GM19023 (cell line): ENCODE data around the gene RIOK3.
"Not testable (repeated sequence)": the region's sequence is repeated elsewhere in the genome, so short reads cannot be mapped to it uniquely, and the experiment has no call there.

ENCODE experiments used
- ATAC-seq: cut with Tn5 transposase; IDR thresholded peaks from one replicate; pipeline ENCODE4 v1.9.1; 2021; ENCODE audit warnings: mild to moderate bottlenecking, moderate library complexity; ENCODE audit not compliant: unreplicated experiment

The RIOK3 gene

GRCh38 chr18:23495723-23496440 lies 42.8 kb downstream of the RIOK3 start:
- ATAC-seq: no peak

GRCh38 chr18:23498117-23498516 lies 45.0 kb downstream of the RIOK3 start:
- no peak for ATAC-seq

- no peak for ATAC-seq
Measured at GRCh38 chr18:23498877-23499276, 45.8 kb downstream of the RIOK3 start.

- ATAC-seq: no peak
Measured at GRCh38 chr18:23499291-23499781, 46.2 kb downstream of the RIOK3 start.

GRCh38 chr18:23501626-23502025 lies 48.5 kb downstream of the RIOK3 start:
- no peak for ATAC-seq

GRCh38 chr18:23502516-23503037 lies 49.5 kb downstream of the RIOK3 start:
- ATAC-seq: no peak

GRCh38 chr18:23503038-23503962 lies 50.2 kb downstream of the RIOK3 start, which contains the start of gene RMC1:
Gene RMC1, plus strand, starts transcription at chr18:23503511. Its CDS starts 108 bp downstream, at chr18:23503619.
- ATAC-seq: peak; percentile 81

GRCh38 chr18:23503963-23504344 lies 50.9 kb downstream of the RIOK3 start:
- ATAC-seq: no peak

GRCh38 chr18:23504720-23505119 lies 51.6 kb downstream of the RIOK3 start:
- ATAC-seq: peak; percentile 41

- no peak for ATAC-seq
Measured at GRCh38 chr18:23506393-23506792, 53.3 kb downstream of the RIOK3 start.

- not testable (repeated sequence) for ATAC-seq
Measured at GRCh38 chr18:23510923-23511322, 57.8 kb downstream of the RIOK3 start.

- ATAC-seq: not testable (repeated sequence)
Measured at GRCh38 chr18:23512216-23512615, 59.1 kb downstream of the RIOK3 start.

- no peak for ATAC-seq
Measured at GRCh38 chr18:23512641-23513040, 59.6 kb downstream of the RIOK3 start.

GRCh38 chr18:23515911-23516546 lies 62.9 kb downstream of the RIOK3 start:
- ATAC-seq: peak; percentile 92

GRCh38 chr18:23519734-23520133 lies 66.6 kb downstream of the RIOK3 start:
- ATAC-seq: no peak

- no peak for ATAC-seq
Measured at GRCh38 chr18:23521271-23521670, 68.2 kb downstream of the RIOK3 start.

- ATAC-seq: no peak
Measured at GRCh38 chr18:23521907-23522306, 68.8 kb downstream of the RIOK3 start.

GRCh38 chr18:23523429-23524212 lies 70.5 kb downstream of the RIOK3 start:
- no peak for ATAC-seq

- no peak for ATAC-seq
Measured at GRCh38 chr18:23524213-23524707, 71.2 kb downstream of the RIOK3 start.

- no peak for ATAC-seq
Measured at GRCh38 chr18:23526501-23527063, 73.5 kb downstream of the RIOK3 start.
